ACC112 (cell line): ENCODE measurements around the gene ENGASE.

Source experiments
- H2AFZ ChIP-seq: fragments of 200-600 bp; sonication (generic); one replicate; pipeline ENCODE4 v1.6.0; 2017; ENCODE audit warnings: antibody characterized with exemption, low read length; ENCODE audit not compliant: unreplicated experiment
- H3K27ac ChIP-seq: fragments of 200-600 bp; sonication (generic); 2 replicates; pipeline ENCODE4 v1.5.1; 2014; ENCODE audit warnings: low read depth, mild to moderate bottlenecking, antibody characterized with exemption, low read length, moderate library complexity
- H3K27me3 ChIP-seq: fragments of 200-600 bp; sonication (generic); 2 replicates; pipeline ENCODE4 v1.6.1; 2014; ENCODE audit warnings: mild to moderate bottlenecking, antibody characterized with exemption, low read length, moderate library complexity, mixed read lengths; ENCODE audit not compliant: insufficient read depth
- H3K36me3 ChIP-seq: fragments of 200-600 bp; sonication (generic); 2 replicates; pipeline ENCODE4 v1.6.1; 2016; ENCODE audit warnings: mild to moderate bottlenecking, antibody characterized with exemption, low read length, moderate library complexity, mixed read lengths; ENCODE audit not compliant: insufficient read depth
- H3K4me1 ChIP-seq: fragments of 200-600 bp; sonication (generic); one replicate; pipeline ENCODE4 v1.6.1; 2016; ENCODE audit warnings: low read length, mixed read lengths; ENCODE audit not compliant: insufficient read depth, unreplicated experiment, control insufficient read depth
- H3K4me3 ChIP-seq: fragments of 200-600 bp; sonication (generic); 2 replicates; pipeline ENCODE4 v1.5.1; 2014; ENCODE audit warnings: mild to moderate bottlenecking, low read depth, low read length
- H3K79me2 ChIP-seq: fragments of 200-600 bp; sonication (generic); one replicate; pipeline ENCODE4 v1.6.0; 2016; ENCODE audit warnings: low read length; ENCODE audit not compliant: control insufficient read depth, unreplicated experiment, insufficient read depth

The ENGASE gene

GRCh38 chr17:79031996-79032875 is 42.4 kb upstream of the ENGASE start:
- Histone ChIP-seq H3K4me3 (no peak overlapping the region), H3K27ac (no peak overlapping the region), H3K36me3 (no peaks in the 10 kb centered on the region), H3K79me2 (peaks cover 3% of the 10 kb centered on the region), H3K4me1 (peaks cover 41% of the 10 kb centered on the region), H2AFZ (no peak overlapping the region), H3K27me3 (no peaks in the 10 kb centered on the region)

- Histone ChIP-seq H3K4me1 (peaks cover 39% of the 10 kb centered on the region), H3K79me2 (no peaks in the 10 kb centered on the region), H2AFZ (no peak overlapping the region), H3K27me3 (no peaks in the 10 kb centered on the region), H3K27ac (no peak overlapping the region), H3K4me3 (no peak overlapping the region), H3K36me3 (no peaks in the 10 kb centered on the region)
These were observed 41.5 kb upstream of the ENGASE start for GRCh38 chr17:79033046-79033616.

- no peaks in the 10 kb centered on the region for H3K36me3 ChIP-seq
- H3K4me1 ChIP-seq: peaks cover 35% of the 10 kb centered on the region
- H2AFZ ChIP-seq: no peak overlapping the region
- H3K27me3 ChIP-seq: no peaks in the 10 kb centered on the region
- H3K4me3 ChIP-seq: no peak overlapping the region
- H3K27ac ChIP-seq: no peak overlapping the region
- no peaks in the 10 kb centered on the region for H3K79me2 ChIP-seq
These were observed 40.7 kb upstream of the ENGASE start for GRCh38 chr17:79033741-79034501.

GRCh38 chr17:79034931-79035485 is 39.6 kb upstream of the ENGASE start:
- no peak overlapping the region for H2AFZ ChIP-seq
- no peaks in the 10 kb centered on the region for H3K27me3 ChIP-seq
- no peak overlapping the region for H3K4me3 ChIP-seq
- no peaks in the 10 kb centered on the region for H3K36me3 ChIP-seq
- H3K4me1 ChIP-seq: peaks cover 35% of the 10 kb centered on the region
- no peaks in the 10 kb centered on the region for H3K79me2 ChIP-seq
- H3K27ac ChIP-seq: peak overlapping the region; percentile 16; the same call in 1 of the 2 replicates

- H3K4me1 ChIP-seq: peaks cover 34% of the 10 kb centered on the region
- H3K79me2 ChIP-seq: no peaks in the 10 kb centered on the region
- H3K36me3 ChIP-seq: no peaks in the 10 kb centered on the region
- H3K4me3 ChIP-seq: no peak overlapping the region
- no peak overlapping the region for H2AFZ ChIP-seq
- H3K27ac ChIP-seq: peak overlapping the region; percentile 99
- no peaks in the 10 kb centered on the region for H3K27me3 ChIP-seq
These were observed 38.9 kb upstream of the ENGASE start for GRCh38 chr17:79035686-79036085.

GRCh38 chr17:79036181-79036580 is 38.4 kb upstream of the ENGASE start:
- Histone ChIP-seq H3K4me3 (no peak overlapping the region), H3K4me1 (peaks cover 34% of the 10 kb centered on the region), H3K79me2 (no peaks in the 10 kb centered on the region), H2AFZ (no peak overlapping the region), H3K27me3 (no peaks in the 10 kb centered on the region), H3K27ac (peak overlapping the region; percentile 99), H3K36me3 (no peaks in the 10 kb centered on the region)

GRCh38 chr17:79036596-79036995 is 38.0 kb upstream of the ENGASE start:
- H3K4me1 ChIP-seq: peaks cover 34% of the 10 kb centered on the region
- no peaks in the 10 kb centered on the region for H3K27me3 ChIP-seq
- H3K4me3 ChIP-seq: no peak overlapping the region
- no peaks in the 10 kb centered on the region for H3K36me3 ChIP-seq
- no peak overlapping the region for H2AFZ ChIP-seq
- H3K27ac ChIP-seq: peak overlapping the region; percentile 99
- H3K79me2 ChIP-seq: no peaks in the 10 kb centered on the region

- H3K27ac ChIP-seq: peak overlapping the region; percentile 99
- H3K36me3 ChIP-seq: no peaks in the 10 kb centered on the region
- peaks cover 34% of the 10 kb centered on the region for H3K4me1 ChIP-seq
- no peaks in the 10 kb centered on the region for H3K79me2 ChIP-seq
- H2AFZ ChIP-seq: no peak overlapping the region
- peak overlapping the region; percentile 5; the same call in 1 of the 2 replicates for H3K4me3 ChIP-seq
- H3K27me3 ChIP-seq: no peaks in the 10 kb centered on the region
These were observed 36.0 kb upstream of the ENGASE start for GRCh38 chr17:79038545-79039135.

- H3K27ac ChIP-seq: peak overlapping the region; percentile 99
- no peaks in the 10 kb centered on the region for H3K27me3 ChIP-seq
- no peak overlapping the region for H2AFZ ChIP-seq
- no peaks in the 10 kb centered on the region for H3K36me3 ChIP-seq
- H3K4me3 ChIP-seq: peak overlapping the region; percentile 5; the same call in 1 of the 2 replicates
- no peaks in the 10 kb centered on the region for H3K79me2 ChIP-seq
- H3K4me1 ChIP-seq: peaks cover 34% of the 10 kb centered on the region
These were observed 35.5 kb upstream of the ENGASE start for GRCh38 chr17:79039171-79039570.

GRCh38 chr17:79039886-79040285 is 34.7 kb upstream of the ENGASE start:
- Histone ChIP-seq H3K27ac (peak overlapping the region; percentile 7; the same call in 1 of the 2 replicates), H2AFZ (no peak overlapping the region), H3K27me3 (no peaks in the 10 kb centered on the region), H3K36me3 (no peaks in the 10 kb centered on the region), H3K79me2 (no peaks in the 10 kb centered on the region), H3K4me3 (no peak overlapping the region), H3K4me1 (peaks cover 34% of the 10 kb centered on the region)
